NCI-H187 (cell line): ENCODE data around the gene KLHL17.

ENCODE experiments used
- DNase-seq, 2 experiments: peaks; one replicate each; lab custom pipeline; 2025; lab: John Stamatoyannopoulos, UW

KLHL17 gene

DNA sequence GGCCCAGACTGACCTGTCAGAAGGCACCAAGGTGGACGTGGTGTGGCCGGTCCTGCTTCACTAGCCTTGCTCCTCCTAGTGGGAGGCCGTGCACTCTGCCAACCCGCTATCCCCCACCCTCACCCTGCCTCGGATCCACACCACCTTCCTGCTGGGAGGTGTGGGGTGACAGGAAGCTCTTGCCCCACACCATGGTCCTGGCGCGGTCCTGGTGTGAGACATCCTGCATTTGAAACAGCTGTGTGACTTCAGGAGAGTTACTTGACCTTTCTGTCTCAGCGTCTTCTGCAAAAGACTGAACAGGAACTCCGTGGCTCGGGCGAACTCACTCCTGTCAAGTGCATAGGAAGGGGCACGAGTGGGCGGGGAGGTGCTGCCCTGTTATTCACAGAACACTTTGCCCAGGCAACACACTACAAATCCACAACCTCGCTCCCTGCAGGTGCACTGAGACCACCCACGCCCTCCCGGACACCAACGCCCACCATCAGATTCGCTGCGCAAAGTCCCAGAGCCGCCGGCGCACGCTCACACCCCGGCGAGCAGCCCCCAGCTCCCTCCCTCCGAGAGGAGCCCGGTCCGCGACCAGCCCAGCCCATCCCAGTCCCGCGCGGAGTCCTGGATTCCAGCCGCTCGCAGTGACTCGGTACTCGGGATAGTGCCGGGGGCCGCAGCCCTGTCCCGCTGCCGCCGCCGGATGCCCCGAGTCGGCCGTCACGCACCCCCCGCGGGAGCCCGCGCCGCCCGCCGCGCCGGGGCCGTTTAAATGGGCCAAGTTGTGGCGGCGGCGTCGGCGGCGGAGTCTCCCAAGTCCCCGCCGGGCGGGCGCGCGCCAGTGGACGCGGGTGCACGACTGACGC, 37.0 kb upstream of the KLHL17 start, which contains the start of gene SAMD11:
Gene SAMD11, plus strand, starts transcription at position 793 of the 860 bp plus-strand sequence. CDS start 509 bp downstream, outside the sequence.
- peak; percentile 34 to 77 for DNase-seq

DNA sequence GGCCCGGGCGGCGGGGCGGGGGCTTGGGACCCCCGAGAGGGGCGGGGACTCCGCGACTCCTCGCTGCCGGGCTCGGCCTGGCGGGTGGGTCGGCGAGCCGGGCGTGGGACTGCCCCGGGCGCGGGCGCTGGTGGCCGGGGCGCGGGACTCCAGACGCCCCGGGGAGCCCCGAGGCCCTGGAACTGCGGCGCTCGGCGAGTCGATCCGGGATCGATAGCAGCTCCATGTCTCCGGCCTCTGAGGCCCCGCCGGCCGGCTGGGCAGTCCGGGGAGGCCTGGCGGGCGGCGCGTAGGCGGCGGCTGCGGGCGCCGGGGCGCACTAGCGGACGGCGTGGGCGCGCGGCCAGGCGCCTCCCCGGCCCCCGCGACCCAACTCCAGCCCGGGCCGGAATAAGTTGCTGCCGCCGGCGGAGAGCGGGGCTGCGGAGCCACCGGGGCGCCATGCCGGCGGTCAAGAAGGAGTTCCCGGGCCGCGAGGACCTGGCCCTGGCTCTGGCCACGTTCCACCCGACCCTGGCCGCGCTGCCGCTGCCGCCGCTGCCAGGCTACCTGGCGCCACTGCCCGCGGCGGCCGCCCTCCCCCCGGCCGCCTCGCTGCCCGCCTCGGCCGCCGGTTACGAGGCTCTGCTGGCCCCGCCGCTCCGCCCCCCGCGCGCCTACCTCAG, 36.3 kb upstream of the KLHL17 start:
- no peak for DNase-seq

DNA sequence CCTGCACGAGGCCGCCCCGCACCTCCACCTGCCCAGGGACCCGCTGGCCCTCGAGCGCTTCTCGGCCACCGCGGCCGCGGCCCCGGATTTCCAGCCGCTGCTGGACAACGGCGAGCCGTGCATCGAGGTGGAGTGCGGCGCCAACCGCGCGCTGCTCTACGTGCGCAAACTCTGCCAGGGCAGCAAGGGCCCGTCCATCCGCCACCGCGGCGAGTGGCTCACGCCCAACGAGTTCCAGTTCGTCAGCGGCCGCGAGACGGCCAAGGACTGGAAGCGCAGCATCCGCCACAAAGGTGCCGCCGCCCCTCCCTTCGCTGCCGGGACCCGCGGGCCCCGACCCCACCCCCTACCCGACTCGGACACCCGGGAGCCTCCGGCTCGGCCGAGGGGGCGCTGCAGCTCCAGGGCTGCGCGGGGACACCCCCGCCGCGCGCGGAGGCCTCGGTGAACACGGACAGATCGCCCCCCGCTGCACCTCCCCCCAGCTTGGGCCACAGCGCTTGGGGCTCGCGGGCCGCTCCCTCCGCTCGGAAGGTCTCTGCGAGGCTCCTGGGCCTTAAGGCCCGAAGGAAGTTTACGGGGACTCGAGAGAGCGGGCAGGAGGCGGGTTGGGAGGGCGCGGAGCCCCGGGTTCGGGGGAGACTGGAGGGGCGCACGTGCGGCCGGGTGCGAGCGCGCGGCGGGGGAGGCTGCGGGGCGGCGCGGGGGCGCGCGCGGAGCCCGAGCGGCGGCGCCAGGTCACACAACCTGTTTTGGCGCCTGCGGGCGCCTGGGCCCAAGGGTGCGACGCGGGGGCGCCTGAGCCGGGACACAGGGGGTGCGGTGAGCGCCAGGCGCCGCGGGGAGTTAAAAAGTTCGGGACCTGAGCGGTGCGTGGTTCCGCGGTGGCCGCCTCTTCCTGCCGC, 35.5 kb upstream of the KLHL17 start:
- DNase-seq, result no peak

DNA sequence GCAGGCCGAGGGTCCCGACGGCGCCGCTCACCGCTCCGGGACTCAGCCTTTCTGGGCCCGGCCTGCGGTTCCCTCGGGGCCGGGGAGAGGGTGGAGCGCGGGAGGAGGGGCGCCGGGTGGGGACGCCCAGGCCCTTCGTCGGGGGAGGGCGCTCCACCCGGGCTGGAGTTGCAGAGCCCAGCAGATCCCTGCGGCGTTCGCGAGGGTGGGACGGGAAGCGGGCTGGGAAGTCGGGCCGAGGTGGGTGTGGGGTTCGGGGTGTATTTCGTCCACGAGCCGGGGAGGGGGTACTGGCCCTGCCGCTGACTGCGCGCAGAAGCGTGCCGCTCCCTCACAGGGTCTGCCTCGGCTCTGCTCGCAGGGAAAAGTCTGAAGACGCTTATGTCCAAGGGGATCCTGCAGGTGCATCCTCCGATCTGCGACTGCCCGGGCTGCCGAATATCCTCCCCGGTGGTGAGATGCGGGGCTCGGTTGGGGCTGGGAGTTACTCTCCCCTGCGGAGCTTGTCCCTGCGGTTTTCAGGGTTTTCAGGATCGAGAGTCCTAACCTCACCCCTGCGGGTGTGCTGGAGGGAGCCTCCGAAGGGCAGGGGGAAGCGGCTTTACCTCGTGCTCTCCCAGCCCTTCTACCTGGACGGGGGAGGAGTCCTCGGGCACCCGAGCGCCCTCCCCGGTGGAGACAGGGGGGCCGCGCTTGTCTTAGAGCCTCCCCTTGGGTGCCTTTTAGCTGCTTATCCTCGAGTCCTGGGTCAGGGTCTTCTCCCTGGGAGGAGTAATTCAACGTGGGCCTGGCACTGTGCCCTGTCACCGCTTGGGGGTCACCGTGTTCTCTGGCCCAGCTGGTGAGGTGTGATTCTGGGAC, 34.6 kb upstream of the KLHL17 start:
- no peak for DNase-seq

DNA sequence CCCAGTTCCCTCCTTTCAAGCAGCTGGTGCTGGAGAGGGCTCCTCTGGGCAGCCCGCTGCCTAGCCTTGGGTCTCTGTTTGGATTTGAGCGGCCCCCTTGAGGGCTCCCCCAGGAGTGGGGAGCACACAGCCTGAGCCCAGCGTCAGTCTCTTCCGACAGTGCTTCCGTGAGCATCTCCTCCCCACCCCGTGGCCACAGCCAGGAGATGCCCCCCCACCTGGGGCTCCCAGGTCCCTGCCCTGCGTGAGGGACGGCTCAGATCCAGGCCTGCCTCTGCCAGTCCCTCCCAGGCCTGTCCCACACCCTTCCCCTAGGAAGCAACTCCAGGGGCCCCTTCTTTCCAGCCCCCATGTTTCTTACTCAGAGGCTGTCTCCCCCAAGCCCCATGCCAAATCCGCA, 33.1 kb upstream of the KLHL17 start:
- no peak for DNase-seq

DNA sequence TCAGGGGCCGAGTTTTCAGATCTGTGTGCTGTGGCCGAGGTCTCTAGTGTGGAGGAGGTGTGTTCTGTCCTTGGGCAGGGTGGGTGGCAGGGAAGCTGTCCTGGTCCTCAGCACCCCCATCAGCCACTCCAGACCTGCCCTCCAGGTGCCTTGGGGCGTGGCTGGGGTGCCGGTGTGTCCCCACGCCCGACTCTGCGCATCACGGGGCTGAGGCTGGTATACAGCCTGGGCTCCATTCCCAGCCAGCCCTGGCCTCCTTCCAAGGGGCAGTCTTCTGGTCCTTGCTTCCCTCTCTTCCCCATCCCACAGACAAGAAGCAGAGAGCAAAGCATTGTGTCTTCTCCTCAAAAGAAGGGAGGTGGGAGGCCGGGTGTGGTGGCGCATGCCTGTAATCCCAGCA, 32.6 kb upstream of the KLHL17 start:
- DNase-seq, result no peak

DNA sequence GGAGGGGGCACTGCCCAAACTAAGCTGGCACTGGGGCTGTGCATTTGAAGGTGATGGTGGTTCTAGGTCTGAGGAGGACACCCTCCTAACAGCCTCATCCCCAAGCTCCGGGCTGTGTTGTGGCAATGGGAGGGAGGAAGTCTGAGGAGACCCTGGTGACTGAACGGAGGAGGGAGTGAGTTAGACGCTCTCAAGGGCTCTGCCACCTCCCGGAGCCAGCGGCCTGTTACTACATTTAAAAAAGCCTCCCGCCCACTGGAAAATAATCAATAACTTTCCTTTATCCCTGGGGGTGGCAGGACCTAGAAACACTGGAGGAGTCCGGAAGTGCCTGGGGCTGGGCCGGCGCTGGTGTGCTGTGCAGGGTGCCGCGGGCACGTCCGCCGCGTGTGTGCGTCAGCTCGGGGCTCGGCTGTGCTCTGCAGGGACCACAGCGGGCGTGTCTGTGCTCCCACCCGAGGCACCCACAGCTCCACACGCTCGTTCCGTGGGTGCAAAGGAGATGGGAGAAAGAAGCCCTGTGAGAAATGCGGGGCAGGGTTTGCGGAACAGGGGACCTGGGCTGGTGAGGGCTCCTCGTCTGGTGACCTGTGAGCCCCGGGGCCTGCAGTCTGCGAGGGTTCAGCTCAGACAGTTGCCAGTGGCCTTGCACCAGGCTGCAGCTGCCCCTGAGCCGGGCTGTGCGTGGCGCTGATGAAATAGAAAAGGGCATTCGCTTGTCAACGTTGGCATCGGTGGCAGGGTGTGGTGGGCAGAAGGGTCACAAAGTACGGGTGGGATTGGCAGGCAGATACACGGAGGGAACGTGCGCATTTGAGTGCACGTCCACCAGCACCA, 31.3 kb upstream of the KLHL17 start:
- DNase-seq, result no peak

DNA sequence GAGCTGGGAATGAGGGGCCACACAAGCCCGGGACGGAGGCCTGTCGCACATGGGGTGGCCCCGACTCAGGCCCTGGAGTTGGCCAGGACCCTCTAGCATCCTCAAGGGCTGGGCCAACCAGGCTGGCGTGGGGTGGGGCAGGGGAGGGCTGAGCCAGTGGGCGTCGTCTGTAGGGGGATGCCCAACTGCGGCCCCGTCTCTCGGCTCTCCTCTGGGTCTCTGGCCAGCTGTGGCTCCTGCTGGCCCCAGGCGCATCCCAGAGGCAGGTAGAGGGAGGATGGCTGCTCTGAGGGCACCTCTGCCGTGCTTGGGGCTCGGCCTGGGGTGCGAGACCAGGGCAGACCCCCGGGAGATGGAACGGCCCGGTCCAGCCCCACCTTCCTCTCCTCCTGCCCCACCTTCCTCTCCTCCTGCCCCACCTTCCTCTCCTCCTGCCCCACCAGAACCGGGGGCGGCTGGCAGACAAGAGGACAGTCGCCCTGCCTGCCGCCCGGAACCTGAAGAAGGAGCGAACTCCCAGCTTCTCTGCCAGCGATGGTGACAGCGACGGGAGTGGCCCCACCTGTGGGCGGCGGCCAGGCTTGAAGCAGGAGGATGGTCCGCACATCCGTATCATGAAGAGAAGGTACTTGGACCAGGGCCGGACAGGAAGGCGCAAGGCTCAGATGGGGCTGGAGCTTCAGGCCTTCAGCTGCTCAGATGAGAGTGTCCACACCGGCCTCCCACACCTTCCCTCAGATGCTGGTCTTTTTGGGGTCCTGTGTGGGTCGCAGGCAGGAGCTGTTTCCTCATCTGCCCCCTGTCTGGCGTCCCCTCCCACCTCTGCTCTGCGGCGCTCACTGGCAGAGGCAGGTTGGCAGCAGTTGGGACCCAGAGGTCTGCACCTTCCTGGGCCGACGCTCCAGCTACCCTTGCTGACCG, 30.4 kb upstream of the KLHL17 start:
- DNase-seq, result no peak

DNA sequence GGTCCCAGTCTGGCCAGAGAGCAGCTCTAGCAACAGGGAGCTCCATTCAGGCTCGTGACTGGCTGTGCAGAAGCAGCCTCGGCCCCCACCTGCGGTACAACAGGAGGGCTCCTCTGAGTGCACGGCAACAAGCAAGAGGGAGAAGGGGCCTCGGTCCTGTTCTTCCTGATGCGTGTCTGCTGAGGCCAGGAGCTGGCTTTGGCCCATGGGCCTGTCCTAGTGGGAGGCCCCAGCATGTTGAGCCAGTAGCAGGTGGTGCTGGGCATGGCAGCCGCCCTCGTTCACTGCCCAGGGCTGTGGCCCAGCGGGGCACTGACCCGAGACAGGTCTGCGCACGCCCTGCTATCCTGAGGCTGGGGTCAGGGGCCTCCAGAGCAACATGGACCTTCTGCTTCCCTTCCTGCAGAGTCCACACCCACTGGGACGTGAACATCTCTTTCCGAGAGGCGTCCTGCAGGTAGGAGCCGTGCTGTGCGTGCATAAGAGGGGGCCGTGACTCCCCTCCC, 29.7 kb upstream of the KLHL17 start:
- no peak for DNase-seq

DNA sequence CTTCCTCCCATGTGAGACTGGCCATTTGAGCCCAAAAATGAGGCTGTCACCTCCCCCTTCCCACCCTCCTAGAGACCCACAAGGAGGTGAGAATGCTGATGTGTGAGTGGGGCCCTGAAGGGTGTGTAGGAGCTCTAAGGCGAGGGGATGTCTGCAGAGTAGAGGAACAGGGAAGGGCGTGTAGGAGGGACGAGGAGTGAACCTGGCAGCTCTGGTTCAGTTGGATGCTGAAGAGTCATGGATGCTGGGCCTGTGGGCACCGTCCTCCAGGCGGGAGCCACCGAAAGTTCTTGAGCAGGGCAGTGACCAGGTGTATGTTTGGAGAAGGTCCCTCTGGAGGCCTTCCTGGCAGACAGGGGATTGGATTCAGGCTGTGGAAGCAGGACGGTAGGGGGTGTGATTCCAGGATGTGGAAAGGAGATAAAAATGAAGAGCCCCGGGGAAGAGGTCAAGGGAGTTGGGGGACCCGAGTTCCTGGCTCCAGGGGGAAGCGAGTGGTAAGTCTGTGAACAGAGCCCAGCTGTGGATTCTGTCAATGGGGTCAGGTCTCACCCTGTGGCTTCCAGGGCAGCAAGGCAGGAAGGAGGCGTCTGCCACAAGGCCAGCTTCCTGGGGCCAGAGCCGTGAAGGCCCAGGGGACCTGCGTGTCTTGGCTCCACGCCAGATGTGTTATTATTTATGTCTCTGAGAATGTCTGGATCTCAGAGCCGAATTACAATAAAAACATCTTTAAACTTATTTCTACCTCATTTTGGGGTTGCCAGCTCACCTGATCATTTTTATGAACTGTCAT, 28.8 kb upstream of the KLHL17 start:
- no peak for DNase-seq

DNA sequence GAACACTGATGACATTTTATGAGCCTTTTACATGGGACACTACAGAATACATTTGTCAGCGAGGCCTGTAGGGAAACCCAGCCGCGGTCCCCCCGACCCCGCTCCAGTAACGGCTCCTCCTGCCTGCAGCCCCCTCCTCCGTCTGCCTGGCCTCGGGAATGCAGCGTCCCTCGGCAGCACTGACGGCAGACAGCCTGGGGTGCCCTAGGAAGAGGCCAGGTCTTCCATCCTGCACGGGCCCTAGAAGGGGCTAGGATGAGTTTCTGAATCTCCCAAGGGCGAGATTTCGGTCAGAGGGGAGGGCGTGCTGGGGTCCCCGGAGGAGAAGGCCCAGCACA, 28.2 kb upstream of the KLHL17 start:
- DNase-seq, result no peak

DNA sequence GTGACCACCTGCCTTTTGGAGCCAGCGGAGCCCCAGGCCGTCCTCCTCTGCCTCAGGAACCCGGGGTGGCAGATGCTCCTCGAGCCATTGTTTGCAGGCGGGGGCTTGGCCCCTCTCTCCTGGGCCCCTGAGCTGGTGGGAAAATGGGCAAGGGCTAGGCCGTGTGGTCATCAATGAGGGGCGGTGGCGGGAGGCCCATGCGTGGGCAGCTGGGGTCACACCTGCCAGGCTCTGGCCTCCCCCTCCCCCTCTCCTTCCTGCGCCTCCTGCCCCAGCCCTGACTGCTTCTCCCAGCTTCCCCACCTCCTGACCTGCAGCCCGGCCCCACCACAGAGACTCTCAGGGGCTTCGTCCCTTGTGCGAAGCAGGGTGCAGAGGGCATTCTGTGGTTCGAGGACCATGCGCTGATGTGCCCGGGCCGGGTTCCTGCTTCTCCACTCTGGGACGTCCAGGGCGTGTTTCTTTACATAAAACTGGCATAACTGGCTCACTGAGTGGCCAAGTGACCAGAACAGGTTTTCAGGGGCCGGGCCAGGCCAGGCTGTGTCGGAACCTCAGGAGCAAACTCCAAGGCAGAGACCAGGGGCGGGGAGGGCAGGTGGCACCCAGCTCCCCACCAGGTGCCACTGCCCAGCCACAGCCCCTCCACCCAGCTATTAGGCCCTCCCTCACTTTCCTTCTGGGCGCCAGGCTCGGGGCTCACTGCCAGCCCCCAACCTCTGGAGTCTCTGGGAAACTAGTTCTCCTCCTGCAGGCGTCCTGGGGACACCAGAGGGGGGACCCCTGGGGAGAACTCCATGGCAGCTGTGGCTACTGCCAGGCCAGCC, 27.4 kb upstream of the KLHL17 start:
- no peak for DNase-seq

DNA sequence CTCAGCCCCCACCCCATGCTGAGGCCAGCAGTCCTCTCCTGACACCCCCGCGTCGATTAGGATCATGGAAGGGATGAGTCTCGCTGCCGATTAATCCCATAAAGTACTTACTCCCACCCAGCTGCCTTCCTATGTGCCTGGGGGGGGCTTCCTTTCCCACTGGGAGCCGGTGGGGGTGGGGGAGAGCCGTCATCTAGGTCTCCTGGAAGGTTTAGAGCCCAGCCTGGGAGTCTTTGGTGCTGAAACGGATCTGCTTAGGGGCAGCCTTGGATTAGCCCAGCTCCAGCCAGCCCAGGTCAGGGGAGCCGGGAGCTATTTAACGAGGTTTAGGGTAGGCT, 26.8 kb upstream of the KLHL17 start:
- no peak for DNase-seq

DNA sequence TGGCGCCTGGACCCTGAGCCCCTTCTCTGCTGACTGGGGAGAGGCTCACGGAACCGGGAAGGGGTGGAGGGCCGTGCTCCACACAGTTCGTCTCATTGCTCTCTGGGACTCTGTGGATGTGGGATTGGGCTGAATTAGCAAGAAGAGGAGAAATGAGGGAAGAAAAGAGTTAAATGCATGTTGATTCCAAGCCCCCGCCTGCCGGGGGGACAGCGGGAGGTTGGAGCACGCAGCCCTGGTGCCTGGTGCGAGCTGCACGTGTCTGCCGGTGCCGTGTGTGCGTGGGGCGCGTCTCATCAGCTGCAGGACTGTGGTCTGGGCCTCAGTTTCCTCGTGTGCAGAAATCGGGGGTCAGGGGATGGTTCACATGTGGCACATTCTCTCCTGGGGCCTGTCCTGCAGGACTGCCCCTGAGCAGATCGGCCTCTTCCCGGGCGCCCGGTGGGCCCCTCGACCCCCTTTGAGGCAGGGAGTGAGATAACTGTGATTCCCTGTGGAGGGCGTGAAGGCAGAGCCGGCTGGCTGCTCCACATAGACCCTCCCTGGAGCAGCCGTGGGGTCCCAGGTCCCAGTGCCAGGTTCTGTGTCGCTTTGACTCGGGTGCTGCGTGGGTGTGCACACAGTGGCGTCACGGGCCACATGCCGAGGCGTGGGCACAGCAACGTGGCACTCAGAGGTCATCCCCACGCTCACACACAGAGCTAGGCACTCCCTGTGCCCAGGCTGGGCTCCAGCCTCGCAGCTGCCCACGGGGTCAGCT, 25.2 kb upstream of the KLHL17 start:
- no peak for DNase-seq

DNA sequence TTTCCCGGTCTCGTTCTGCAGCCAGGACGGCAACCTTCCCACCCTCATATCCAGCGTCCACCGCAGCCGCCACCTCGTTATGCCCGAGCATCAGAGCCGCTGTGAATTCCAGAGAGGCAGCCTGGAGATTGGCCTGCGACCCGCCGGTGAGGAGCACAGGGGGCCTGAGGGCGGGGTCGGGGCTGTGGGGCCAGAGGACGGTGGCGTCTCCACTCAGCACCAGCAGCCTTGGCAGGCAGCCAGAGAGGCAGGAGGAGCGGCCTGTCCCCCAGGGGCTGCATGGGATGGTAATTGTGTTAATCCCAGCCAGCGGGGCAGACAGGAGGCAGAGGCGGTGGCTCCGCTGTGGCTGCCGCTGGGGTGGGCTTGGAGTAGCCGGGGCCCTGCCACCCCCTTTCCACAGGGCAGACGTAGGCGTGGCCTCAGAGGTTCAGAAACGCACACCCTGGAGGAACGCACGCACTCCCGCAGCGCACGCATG, 24.6 kb upstream of the KLHL17 start:
- peak; percentile 51 to 89 for DNase-seq

DNA sequence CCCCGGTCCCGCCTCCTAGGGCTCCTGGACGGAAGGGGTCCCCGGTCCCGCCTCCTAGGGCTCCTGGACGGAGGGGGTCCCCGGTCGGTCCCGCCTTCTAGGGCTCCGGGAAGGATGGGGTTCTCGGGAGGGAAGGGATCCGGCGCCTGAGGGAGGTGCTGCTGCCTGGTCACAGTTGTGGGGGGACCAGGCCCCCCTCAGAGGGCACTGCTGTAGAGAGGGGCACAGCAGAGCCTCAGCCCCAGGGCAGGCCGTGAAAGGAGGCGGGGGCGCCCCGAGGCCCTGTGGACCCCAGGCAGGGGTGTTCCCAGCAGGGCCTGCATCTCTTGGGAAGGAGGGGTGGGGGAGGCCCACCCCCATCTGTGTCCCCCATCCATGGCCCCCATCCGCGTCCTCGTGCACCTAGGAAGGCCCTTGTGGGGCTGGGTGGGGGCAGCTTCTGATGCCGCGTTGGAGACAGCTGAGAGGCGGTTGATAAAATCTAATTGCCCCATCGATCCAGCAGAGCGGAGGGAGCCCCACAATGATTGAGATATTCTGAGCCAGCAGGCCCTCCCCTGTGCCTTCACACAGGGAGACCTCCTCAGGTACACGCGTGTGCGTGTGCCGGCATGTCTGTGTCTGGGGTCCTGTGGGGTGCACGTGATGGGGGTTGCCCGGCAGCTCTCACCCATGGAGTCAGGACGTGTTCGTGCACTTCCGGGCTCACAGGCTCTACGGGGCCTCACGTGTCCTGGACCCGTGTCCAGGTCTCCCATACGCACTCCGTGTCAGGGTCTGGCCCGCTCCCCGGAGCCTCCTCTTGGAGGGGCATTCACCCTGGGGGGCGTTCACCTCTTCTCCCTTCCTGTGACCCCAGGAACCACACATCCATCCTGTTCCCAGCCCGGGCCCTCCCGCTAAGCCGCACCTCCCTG, 23.8 kb upstream of the KLHL17 start:
- DNase-seq, result no peak
